Tibial nerve (tissue), 4 donors: ENCODE data around the gene DOK6. TPM values are rescaled to one million over a fixed set of nuclear protein-coding genes. Genes with fewer than 3 reads are reported as not detected.

Experiments
- DNase-seq, 2 donors: peaks; one replicate each; pipeline ENCODE4 v3.0.0-alpha.2; 2019; ENCODE audit warnings: low spot score in 2 of 2
- H3K27ac ChIP-seq, 4 donors: fragments of 200-600 bp; sonication (generic) in 3 of 4; one replicate each; pipeline ENCODE4 v1.5.1; 2017 to 2019; ENCODE audit warnings: mild to moderate bottlenecking in 1 of 4
- H3K27me3 ChIP-seq, 2 donors: fragments of 200-600 bp; sonication (generic) in 1 of 2; one replicate each; pipeline versions ENCODE4 v1.5.1 to v1.6.0; 2017 to 2019
- H3K36me3 ChIP-seq, 3 donors: fragments of 200-600 bp; sonication (generic); one replicate each; pipeline ENCODE4 v1.5.1; 2018 to 2019
- H3K4me1 ChIP-seq, 4 donors: fragments of 200-600 bp; sonication (generic) in 3 of 4; one replicate each; pipeline ENCODE4 v1.5.1; 2017 to 2019
- H3K4me3 ChIP-seq, 4 donors: fragments of 200-600 bp; sonication (generic) in 3 of 4; one replicate each; pipeline ENCODE4 v1.5.1; 2017 to 2019; ENCODE audit warnings: mild to moderate bottlenecking in 1 of 4, moderate library complexity in 1 of 4
- H3K9me3 ChIP-seq, 4 donors: fragments of 200-600 bp; sonication (generic) in 3 of 4; one replicate each; pipeline ENCODE4 v1.5.1; 2017 to 2019
- EP300 ChIP-seq, 2 donors: sonication (generic); formaldehyde crosslinking; IDR thresholded peaks; one replicate each; pipeline ENCODE4 v1.6.1; 2017; ENCODE audit warnings: antibody characterized with exemption in 2 of 2, mild to moderate bottlenecking in 1 of 2
- POLR2A ChIP-seq, 2 donors: fragments of 450-650 bp; IDR thresholded peaks; one replicate each; pipeline ENCODE4 v1.6.1; 2017; ENCODE audit warnings: antibody characterized with exemption in 2 of 2, mild to moderate bottlenecking in 2 of 2, moderate library complexity in 2 of 2
- WGBS, 2 donors: methylation state at CpG; one replicate each; pipeline ENCODE4 v1.1.5; 2018; 5-methylcytosine and 5-hydroxymethylcytosine counted together
- total RNA-seq, 4 donors: library from RNA; depleted of rRNA; stranded (reverse); fragments of >200 nt; gene quantifications; one replicate each; pipeline ENCODE4 v1.1.0, GENCODE V29; 2016
- TF ChIP-seq, protein P1 (sequence below), 5 experiments: fragments of 200-600 bp in 3 of 5; fragments of 450-650 bp in 2 of 5; sonication (generic) in 3 of 5; IDR thresholded peaks; one replicate each; pipeline ENCODE4 v1.5.1; 2016 to 2019; ENCODE audit warnings: antibody characterized with exemption in 5 of 5, mild to moderate bottlenecking in 3 of 5, moderate library complexity in 2 of 5

The DOK6 gene
- total RNA-seq, 4 donors from 2014 or later, result 4.0 to 28.6 (median 6.1) TPM

DNA sequence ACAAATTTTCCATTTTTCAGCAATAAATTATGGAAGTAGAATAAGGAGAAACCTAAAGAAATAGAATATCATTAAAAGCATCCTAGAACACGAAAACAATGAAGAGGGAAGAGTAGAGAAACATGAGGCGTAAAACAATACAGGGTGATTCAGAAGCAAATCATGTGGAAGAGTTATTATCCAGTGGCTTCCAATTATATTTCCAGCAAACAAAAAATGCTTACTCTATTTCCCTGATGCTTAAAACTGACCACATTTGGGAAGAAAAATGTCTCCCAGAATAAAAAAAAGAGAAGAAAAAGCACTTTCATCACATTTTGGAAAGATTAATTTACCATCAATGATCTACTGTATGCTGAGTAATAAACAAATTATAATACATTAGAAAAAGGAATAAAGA, 354.4 kb downstream of the DOK6 start:
- TF ChIP-seq POLR2A (IDR thresholded peaks at IDR 0.05) (no peak), EP300 (IDR thresholded peaks at IDR 0.05) (no peak)
- TF ChIP-seq, protein P1, sequence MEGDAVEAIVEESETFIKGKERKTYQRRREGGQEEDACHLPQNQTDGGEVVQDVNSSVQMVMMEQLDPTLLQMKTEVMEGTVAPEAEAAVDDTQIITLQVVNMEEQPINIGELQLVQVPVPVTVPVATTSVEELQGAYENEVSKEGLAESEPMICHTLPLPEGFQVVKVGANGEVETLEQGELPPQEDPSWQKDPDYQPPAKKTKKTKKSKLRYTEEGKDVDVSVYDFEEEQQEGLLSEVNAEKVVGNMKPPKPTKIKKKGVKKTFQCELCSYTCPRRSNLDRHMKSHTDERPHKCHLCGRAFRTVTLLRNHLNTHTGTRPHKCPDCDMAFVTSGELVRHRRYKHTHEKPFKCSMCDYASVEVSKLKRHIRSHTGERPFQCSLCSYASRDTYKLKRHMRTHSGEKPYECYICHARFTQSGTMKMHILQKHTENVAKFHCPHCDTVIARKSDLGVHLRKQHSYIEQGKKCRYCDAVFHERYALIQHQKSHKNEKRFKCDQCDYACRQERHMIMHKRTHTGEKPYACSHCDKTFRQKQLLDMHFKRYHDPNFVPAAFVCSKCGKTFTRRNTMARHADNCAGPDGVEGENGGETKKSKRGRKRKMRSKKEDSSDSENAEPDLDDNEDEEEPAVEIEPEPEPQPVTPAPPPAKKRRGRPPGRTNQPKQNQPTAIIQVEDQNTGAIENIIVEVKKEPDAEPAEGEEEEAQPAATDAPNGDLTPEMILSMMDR (IDR thresholded peaks at IDR 0.05), result no peak
- H3K36me3 ChIP-seq, result no peaks in the 10 kb centered on the region
- peaks cover 0 to 15% (median 1%) of the 10 kb centered on the region in 4 donors for H3K4me1 ChIP-seq
- no peak for DNase-seq
- 91 to 92% methylated on average over 2 of the region's 2 CpGs for WGBS, 2 donors
- no peak overlapping the region for H3K4me3 ChIP-seq
- no peak overlapping the region for H3K27ac ChIP-seq
- H3K27me3 ChIP-seq, result no peaks in the 10 kb centered on the region
- H3K9me3 ChIP-seq, result peaks cover 0 to 5% (median 0%) of the 10 kb centered on the region in 4 donors

DNA sequence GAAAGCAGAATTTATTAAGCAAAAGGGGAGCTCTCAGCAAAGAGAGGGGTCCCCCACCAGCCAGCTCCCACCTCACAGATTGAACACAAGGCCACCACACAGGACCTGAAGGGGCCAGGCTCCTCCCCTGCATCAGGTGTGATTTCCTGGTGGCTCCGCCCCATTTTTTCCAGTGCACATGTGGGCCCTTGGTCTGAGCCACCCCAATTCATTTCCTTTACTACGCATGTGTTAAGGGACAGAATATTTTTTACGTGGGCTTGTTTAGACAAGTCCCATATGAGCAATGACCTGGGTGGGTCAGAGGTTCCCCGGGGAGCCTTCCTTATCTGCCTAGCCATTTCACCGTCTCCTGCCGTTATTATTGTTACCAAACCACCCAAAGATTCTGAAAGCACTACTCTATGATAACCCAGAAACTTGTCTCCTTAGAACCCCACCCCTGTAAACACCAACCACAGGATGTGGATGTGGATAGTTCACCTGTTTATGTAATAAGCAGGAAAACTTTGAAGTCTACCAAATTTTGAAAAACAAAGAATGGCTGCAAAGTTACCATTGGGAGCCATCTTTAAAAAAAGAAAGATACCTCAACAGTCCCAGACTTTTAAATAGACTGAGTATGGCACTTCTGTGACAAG, 355.3 kb downstream of the DOK6 start:
- WGBS, 2 donors, result 93 to 94% methylated on average over 6 of the region's 6 CpGs
- no peak overlapping the region for H3K4me3 ChIP-seq
- peaks cover 0 to 15% (median 1%) of the 10 kb centered on the region in 4 donors for H3K4me1 ChIP-seq
- DNase-seq, result no peak
- peaks cover 0 to 5% (median 0%) of the 10 kb centered on the region in 4 donors for H3K9me3 ChIP-seq
- H3K36me3 ChIP-seq, result no peaks in the 10 kb centered on the region
- H3K27ac ChIP-seq, result no peak overlapping the region
- H3K27me3 ChIP-seq, result no peaks in the 10 kb centered on the region
- TF ChIP-seq, protein P1 (IDR thresholded peaks at IDR 0.05), result no peak
- TF ChIP-seq EP300 (IDR thresholded peaks at IDR 0.05) (no peak), POLR2A (IDR thresholded peaks at IDR 0.05) (no peak)

DNA sequence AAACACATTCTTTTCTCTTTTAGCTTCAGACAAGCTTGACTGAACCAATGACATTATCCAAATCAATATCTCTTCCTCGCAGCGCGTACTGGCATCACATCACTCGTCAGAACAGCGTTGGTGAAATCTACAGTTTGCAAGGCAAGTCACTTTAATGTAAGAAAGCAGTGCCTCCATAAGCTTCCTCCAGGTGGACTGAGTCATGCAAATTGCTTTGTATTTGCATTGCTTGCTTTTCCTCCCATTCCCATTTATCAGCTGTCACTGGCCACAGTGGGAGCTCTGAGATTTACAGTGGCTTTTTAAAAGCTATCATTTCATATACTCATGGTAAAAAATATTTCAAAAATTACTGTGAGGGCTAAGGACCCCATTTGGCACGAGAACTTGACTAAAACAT, 357.0 kb downstream of the DOK6 start:
- H3K9me3 ChIP-seq, result peaks cover 0 to 5% (median 0%) of the 10 kb centered on the region in 4 donors
- H3K36me3 ChIP-seq, result no peaks in the 10 kb centered on the region
- WGBS, 2 donors, result 72 to 80% methylated on average over 6 of the region's 6 CpGs
- no peak overlapping the region for H3K27ac ChIP-seq
- no peak overlapping the region for H3K4me3 ChIP-seq
- H3K4me1 ChIP-seq, result peaks cover 0 to 11% (median under 1%) of the 10 kb centered on the region in 4 donors
- no peaks in the 10 kb centered on the region for H3K27me3 ChIP-seq
- TF ChIP-seq POLR2A (IDR thresholded peaks at IDR 0.05), result no peak
- TF ChIP-seq EP300 (IDR thresholded peaks at IDR 0.05), result no peak
- TF ChIP-seq, protein P1 (IDR thresholded peaks at IDR 0.05), result no peak
- no peak for DNase-seq

DNA sequence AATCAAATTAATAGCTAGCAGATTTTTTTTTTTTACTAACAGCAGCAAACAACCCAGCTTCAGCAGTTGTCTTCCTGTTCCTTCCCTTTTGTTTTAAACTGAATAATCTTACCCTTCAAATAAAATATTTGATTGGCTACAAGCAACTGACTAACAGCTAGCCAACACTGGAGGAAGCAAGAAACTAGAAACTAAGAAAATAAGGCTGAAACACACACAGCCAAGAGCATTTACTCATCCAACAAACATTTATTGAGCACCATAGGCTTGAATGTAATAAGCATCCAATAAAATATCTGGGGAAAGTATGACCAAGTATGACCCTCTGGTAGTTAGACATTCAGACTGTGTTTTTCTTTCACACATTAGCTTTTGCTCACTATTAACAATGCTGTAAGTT, 357.8 kb downstream of the DOK6 start:
- H3K36me3 ChIP-seq, result no peaks in the 10 kb centered on the region
- DNase-seq, result no peak
- no peaks in the 10 kb centered on the region for H3K27me3 ChIP-seq
- H3K4me1 ChIP-seq, result peaks cover 0 to 6% (median 0%) of the 10 kb centered on the region in 4 donors
- H3K9me3 ChIP-seq, result peaks cover 0 to 5% (median 0%) of the 10 kb centered on the region in 4 donors
- H3K4me3 ChIP-seq, result no peak overlapping the region
- no peak overlapping the region for H3K27ac ChIP-seq
- TF ChIP-seq, protein P1 (IDR thresholded peaks at IDR 0.05), result no peak
- TF ChIP-seq EP300 (IDR thresholded peaks at IDR 0.05) (no peak), POLR2A (IDR thresholded peaks at IDR 0.05) (no peak)

DNA sequence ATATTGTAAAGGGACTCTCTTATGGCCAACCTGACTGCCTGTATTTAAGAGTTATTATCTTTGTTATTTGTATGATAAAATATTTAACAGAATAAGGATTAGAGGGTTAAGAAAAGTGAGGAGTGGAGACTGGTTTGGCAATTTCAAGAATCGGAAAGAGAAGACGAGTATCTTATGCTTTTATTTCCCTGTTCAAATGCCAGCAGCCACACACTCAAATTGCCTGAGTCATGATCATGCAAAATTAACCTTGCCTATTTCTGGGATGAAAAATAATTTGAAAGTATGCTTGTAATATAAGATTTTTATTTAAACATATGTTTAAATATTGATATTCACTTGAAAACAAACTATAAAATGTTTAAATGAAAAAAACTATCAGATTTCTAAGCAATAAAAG, 358.4 kb downstream of the DOK6 start:
- Histone ChIP-seq H3K9me3 (peaks cover 0 to 5% (median 0%) of the 10 kb centered on the region in 4 donors), H3K4me1 (peaks cover 0 to 6% (median 0%) of the 10 kb centered on the region in 4 donors), H3K27ac (no peak overlapping the region), H3K4me3 (no peak overlapping the region), H3K36me3 (no peaks in the 10 kb centered on the region), H3K27me3 (no peaks in the 10 kb centered on the region)
- no peak for DNase-seq
- WGBS, 2 donors, result 38 to 45% methylated on average over 2 of the region's 2 CpGs
- no peak for TF ChIP-seq EP300 (IDR thresholded peaks at IDR 0.05)
